WI38 (cell line): ENCODE results near the gene NOP53.

Source experiments
- H3K4me3 ChIP-seq: 2 replicates; pipeline ENCODE4 v1.5.1; 2011; ENCODE audit warnings: low read depth, mild to moderate bottlenecking, control low read depth, low read length
- CTCF ChIP-seq: IDR thresholded peaks from 2 replicates; pipeline ENCODE4 v1.5.1; 2012; ENCODE audit warnings: low read depth, mild to moderate bottlenecking, control low read depth, low read length

The NOP53 gene

GRCh38 chr19:47730521-47730889, 14.8 kb upstream of the NOP53 start:
- H3K4me3 ChIP-seq = no peak overlapping the region
- no peak for TF ChIP-seq CTCF

- no peak for TF ChIP-seq CTCF
Observed at GRCh38 chr19:47730910-47731309, 14.4 kb upstream of the NOP53 start.

DNA sequence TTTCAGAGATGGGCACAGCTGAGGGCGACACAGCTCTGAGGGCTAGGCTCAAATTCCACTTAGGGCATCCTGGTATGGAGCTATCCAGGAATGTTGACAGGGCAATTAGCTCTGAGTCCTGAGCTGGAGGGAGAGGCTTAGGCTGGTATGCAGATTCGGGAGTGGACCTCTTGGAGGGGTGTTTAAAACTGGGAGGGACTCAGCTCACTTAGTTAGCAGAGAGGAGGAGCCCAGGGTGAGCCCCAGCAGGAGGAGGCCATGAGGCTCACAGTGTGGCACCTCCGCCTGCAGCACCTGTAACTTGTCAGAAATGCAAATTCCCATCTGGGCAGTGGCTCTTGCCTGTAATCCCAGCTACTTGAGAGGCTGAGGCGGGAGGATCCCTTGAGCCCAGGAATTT, 10.2 kb upstream of the NOP53 start:
- H3K4me3 ChIP-seq = no peak overlapping the region
- no peak for TF ChIP-seq CTCF

More at GRCh38 chr19:47730910-47731309, 14.4 kb upstream of the NOP53 start:
- H3K4me3 ChIP-seq = no peak overlapping the region

DNA sequence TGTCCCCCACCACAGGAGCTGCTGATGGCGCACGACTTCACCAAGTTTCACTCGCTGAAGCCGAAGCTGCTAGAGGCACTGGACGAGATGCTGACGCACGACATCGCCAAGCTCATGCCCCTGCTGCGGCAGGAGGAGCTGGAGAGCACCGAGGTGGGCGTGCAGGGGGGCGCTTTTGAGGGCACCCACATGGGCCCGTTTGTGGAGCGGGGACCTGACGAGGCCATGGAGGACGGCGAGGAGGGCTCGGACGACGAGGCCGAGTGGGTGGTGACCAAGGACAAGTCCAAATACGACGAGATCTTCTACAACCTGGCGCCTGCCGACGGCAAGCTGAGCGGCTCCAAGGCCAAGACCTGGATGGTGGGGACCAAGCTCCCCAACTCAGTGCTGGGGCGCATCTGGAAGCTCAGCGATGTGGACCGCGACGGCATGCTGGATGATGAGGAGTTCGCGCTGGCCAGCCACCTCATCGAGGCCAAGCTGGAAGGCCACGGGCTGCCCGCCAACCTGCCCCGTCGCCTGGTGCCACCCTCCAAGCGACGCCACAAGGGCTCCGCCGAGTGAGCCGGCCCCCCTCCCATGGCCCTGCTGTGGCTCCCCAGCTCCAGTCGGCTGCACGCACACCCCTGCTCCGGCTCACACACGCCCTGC, 4.4 kb upstream of the NOP53 start:
- no peak for TF ChIP-seq CTCF
- no peak overlapping the region for H3K4me3 ChIP-seq

DNA sequence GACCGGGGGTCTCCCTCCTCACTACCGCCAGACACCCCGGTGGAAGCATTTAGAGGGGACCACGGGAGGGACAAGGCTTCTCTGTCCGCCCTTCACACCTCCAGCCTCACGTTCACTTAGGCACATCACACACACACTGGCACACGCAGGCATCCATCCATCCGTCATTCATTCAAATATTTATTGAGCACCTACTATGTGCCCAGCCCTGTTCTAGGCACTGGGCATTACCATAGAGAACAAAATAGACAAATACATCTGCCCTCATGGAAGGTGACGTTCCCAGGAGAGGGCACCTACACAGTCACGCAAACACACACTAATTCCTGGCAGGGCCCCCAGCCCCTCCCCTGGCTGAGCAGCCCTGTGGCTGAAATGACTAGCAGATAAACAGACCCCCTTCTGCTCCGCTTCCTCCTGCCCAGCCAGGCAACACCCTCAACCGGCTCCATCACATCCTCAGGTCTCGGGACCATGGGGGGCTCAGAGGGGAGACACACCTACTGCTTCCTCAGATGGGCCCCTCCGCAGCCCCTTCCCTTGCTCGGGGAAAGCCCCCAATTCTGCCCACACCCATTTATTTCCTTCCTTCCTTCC, 3.7 kb upstream of the NOP53 start:
- TF ChIP-seq CTCF = no peak
- no peak overlapping the region for H3K4me3 ChIP-seq

DNA sequence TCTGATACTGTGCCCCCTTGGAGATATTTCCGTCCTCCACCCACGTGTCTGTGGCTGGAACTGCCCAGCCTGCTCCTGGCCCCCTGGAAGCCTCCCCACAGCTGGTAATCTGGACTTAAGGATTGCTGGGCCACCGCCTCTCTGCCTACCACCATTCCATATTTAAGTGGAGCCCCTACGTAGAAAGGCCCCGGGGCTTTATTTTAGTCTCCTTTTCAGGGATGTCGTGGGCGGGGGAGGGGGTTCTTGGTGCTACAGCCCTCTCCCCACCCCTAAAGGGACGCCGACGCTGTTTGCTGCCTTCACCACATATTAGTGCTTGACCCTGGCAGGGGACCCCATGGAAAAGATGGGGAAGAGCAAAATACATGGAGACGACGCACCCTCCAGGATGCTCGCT, 2.7 kb upstream of the NOP53 start:
- no peak overlapping the region; the same call in 1 of the 2 replicates for H3K4me3 ChIP-seq

DNA sequence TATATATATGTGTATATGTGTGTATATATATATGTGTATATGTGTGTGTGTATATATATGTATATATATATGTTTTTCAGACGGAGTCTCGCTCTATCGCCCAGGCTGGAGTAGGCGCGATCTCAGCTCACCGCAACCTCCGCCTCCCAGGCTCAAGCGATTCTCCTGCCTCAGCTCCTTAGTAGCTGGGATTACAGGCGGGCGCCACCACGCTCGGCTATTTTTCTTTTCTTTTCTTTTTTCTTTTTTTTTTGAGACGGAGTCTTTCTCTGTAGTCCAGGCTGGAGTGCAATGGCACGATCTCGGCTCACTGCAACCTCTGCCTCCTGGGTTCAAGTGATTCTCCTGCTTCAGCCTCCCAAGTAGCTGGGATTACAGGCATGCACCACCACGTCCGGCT, 783 bp downstream of the NOP53 start:
- peak overlapping the region; percentile 80 for H3K4me3 ChIP-seq

More for the DNA sequence above, 2.7 kb upstream of the NOP53 start:
- TF ChIP-seq CTCF = no peak

GRCh38 chr19:47749326-47749725, 4.0 kb downstream of the NOP53 start:
- H3K4me3 ChIP-seq = no peak overlapping the region

More at GRCh38 chr19:47749326-47749725, 4.0 kb downstream of the NOP53 start:
- TF ChIP-seq CTCF = no peak
